OCI-LY1 (cell line): Measurements from ENCODE around the gene ALMS1.

Experiments
- H2AFZ ChIP-seq: fragments of 200-600 bp; sonication (generic), shearing (Covaris generic); 2 replicates; pipeline ENCODE4 v1.6.0; 2014; ENCODE audit warnings: antibody characterized with exemption, mild to moderate bottlenecking, low read length
- H3F3A ChIP-seq: fragments of 200-600 bp; sonication (generic), shearing (Covaris generic); 2 replicates; pipeline ENCODE4 v1.6.0; 2014; ENCODE audit warnings: mild to moderate bottlenecking, antibody characterized with exemption, low read length, moderate library complexity; ENCODE audit not compliant: insufficient read depth
- H3K27ac ChIP-seq: fragments of 200-600 bp; sonication (generic); 2 replicates; pipeline ENCODE4 v1.5.1; 2014; ENCODE audit warnings: low read length, mixed run types, mild to moderate bottlenecking, low read depth; ENCODE audit not compliant: poor library complexity, severe bottlenecking
- H3K27me3 ChIP-seq: fragments of 200-600 bp; sonication (generic); 2 replicates; pipeline ENCODE4 v1.6.0; 2014; ENCODE audit warnings: antibody characterized with exemption, mild to moderate bottlenecking, low read length, moderate library complexity; ENCODE audit not compliant: insufficient read depth
- H3K36me3 ChIP-seq: fragments of 200-600 bp; sonication (generic); 2 replicates; pipeline ENCODE4 v1.6.1; 2014; ENCODE audit warnings: mild to moderate bottlenecking, antibody characterized with exemption, low read length, moderate library complexity, mixed read lengths; ENCODE audit not compliant: insufficient read depth
- H3K4me1 ChIP-seq: fragments of 200-600 bp; sonication (generic); 2 replicates; pipeline ENCODE4 v1.5.1; 2014; ENCODE audit warnings: mild to moderate bottlenecking, low read length, moderate library complexity; ENCODE audit not compliant: insufficient read depth, severe bottlenecking
- H3K4me2 ChIP-seq: fragments of 200-600 bp; sonication (generic), shearing (Covaris generic); 2 replicates; pipeline ENCODE4 v1.6.1; 2014; ENCODE audit warnings: low read length
- H3K4me3 ChIP-seq: fragments of 200-600 bp; sonication (generic); 2 replicates; pipeline ENCODE4 v1.5.1; 2014; ENCODE audit warnings: low read length, low read depth, mild to moderate bottlenecking, mixed read lengths; ENCODE audit not compliant: poor library complexity, severe bottlenecking
- H3K79me2 ChIP-seq: fragments of 200-600 bp; shearing (Covaris generic); 2 replicates; pipeline ENCODE4 v1.6.1; 2016; ENCODE audit warnings: mixed run types, low read length, mixed read lengths; ENCODE audit not compliant: insufficient read depth
- H3K9ac ChIP-seq: fragments of 200-600 bp; sonication (generic), shearing (Covaris generic); 2 replicates; pipeline ENCODE4 v1.6.1; 2014; ENCODE audit warnings: mild to moderate bottlenecking, low read length, mixed read lengths
- H3K9me2 ChIP-seq: fragments of 200-600 bp; sonication (generic), shearing (Covaris generic); 2 replicates; pipeline ENCODE4 v1.6.1; 2014; ENCODE audit warnings: low read depth, mild to moderate bottlenecking, low read length, mixed read lengths
- H3K9me3 ChIP-seq: fragments of 200-600 bp; shearing (Covaris generic); 2 replicates; pipeline ENCODE4 v1.6.1; 2014; ENCODE audit warnings: low read length, mixed read lengths
- H4K20me1 ChIP-seq: fragments of 200-600 bp; sonication (generic), shearing (Covaris generic); 2 replicates; pipeline ENCODE4 v1.6.0; 2016; ENCODE audit warnings: mild to moderate bottlenecking, low read length; ENCODE audit not compliant: insufficient read depth
- CTCF ChIP-seq: fragments of 200-600 bp; sonication (generic), shearing (Covaris generic); IDR thresholded peaks from 2 replicates; pipeline ENCODE4 v1.5.1; 2017; ENCODE audit warnings: mild to moderate bottlenecking, antibody characterized with exemption, low read length, moderate library complexity, mixed read lengths
- EZH2 ChIP-seq: fragments of 200-600 bp; sonication (generic), shearing (Covaris generic); IDR thresholded peaks from 2 replicates; pipeline ENCODE4 v1.8.0; 2017; ENCODE audit warnings: borderline replicate concordance, mixed run types, mild to moderate bottlenecking, antibody characterized with exemption, low read length, moderate library complexity, mixed read lengths

The ALMS1 gene

DNA sequence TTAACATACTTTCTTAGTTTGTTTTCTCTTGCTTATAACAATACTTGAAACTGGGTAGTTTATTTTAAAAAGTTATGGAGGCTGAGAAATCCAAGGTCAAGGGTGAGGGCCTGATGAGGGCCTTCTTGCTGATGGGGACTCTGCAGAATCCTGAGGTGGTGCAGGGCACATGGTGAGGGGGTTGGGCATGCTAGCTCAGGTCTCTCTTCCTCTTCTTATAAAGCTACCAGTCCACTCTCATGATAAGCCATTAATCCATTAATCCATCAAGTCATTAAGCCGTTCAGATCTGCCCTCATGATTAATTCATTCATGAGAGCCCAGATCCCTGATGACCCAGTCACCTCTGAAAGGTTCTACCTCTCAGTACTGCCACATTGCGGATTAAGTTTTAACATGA is 21.4 kb downstream of the ALMS1 start:
- no peaks in the 10 kb centered on the region for H3K79me2 ChIP-seq
- H3K9me3 ChIP-seq: peaks cover 8% of the 10 kb centered on the region; the same call in 1 of the 2 replicates

GRCh38 chr2:73408198-73408597 is 22.6 kb downstream of the ALMS1 start:
- Histone ChIP-seq H3K27me3 (no peaks in the 10 kb centered on the region), H3K4me2 (no peak overlapping the region), H3K9me2 (no peaks in the 10 kb centered on the region), H3K27ac (no peak overlapping the region), H3K36me3 (peaks cover 7% of the 10 kb centered on the region; the same call in 1 of the 2 replicates), H3K79me2 (0 out of 2 replicates have a peak, but pooled peaks cover 2% of the 10 kb centered on the region), H3K9me3 (0 out of 2 replicates have a peak, but pooled peaks cover 3% of the 10 kb centered on the region), H3F3A (no peaks in the 10 kb centered on the region), H3K4me3 (no peak overlapping the region), H3K9ac (no peak overlapping the region), H4K20me1 (no peaks in the 10 kb centered on the region), H2AFZ (no peak overlapping the region), H3K4me1 (no peaks in the 10 kb centered on the region)
- no peak for TF ChIP-seq EZH2
- TF ChIP-seq CTCF: no peak

More for the DNA sequence above, 21.4 kb downstream of the ALMS1 start:
- no peak overlapping the region for H3K4me2 ChIP-seq
- H3K4me1 ChIP-seq: no peaks in the 10 kb centered on the region
- no peak overlapping the region for H3K4me3 ChIP-seq
- TF ChIP-seq CTCF (no peak), EZH2 (no peak)
- H4K20me1 ChIP-seq: no peaks in the 10 kb centered on the region
- H3K27ac ChIP-seq: no peak overlapping the region
- H3K27me3 ChIP-seq: no peaks in the 10 kb centered on the region
- H3K9ac ChIP-seq: no peak overlapping the region
- H3K9me2 ChIP-seq: no peaks in the 10 kb centered on the region
- no peak overlapping the region for H2AFZ ChIP-seq
- no peaks in the 10 kb centered on the region for H3F3A ChIP-seq
- peaks cover 10% of the 10 kb centered on the region; the same call in 1 of the 2 replicates for H3K36me3 ChIP-seq

DNA sequence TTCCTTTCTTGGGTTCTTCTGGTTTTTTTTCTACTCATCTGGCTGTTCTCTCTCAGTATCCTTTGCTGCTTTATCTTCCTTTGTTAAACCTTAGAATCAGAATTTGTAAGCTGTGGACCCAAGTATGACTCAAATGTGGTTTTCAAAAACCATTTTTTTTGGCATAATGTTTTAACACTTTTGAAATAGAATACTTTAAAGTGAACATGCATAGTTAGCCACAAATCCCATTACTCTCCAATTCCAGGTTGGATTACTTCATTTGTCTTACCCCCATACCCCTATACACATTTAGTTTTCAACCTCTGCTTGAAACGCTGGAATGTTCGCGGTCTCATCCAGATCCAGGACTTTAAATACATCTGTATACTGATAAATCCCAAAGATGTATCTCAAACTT is 29.1 kb downstream of the ALMS1 start:
- H3K4me3 ChIP-seq: no peak overlapping the region
- no peaks in the 10 kb centered on the region for H3K9me2 ChIP-seq
- H4K20me1 ChIP-seq: no peaks in the 10 kb centered on the region
- no peak for TF ChIP-seq EZH2
- no peak for TF ChIP-seq CTCF
- H3K4me2 ChIP-seq: no peak overlapping the region
- H3K27me3 ChIP-seq: no peaks in the 10 kb centered on the region
- H3F3A ChIP-seq: no peaks in the 10 kb centered on the region
- H3K79me2 ChIP-seq: 0 out of 2 replicates have a peak, but pooled peaks cover 6% of the 10 kb centered on the region
- no peak overlapping the region for H3K27ac ChIP-seq
- H3K9ac ChIP-seq: no peak overlapping the region
- H3K4me1 ChIP-seq: no peaks in the 10 kb centered on the region
- peaks cover 5% of the 10 kb centered on the region for H3K36me3 ChIP-seq
- no peak overlapping the region for H2AFZ ChIP-seq
- H3K9me3 ChIP-seq: no peaks in the 10 kb centered on the region
